ENCODE data around the gene EXOSC2.

DNA sequence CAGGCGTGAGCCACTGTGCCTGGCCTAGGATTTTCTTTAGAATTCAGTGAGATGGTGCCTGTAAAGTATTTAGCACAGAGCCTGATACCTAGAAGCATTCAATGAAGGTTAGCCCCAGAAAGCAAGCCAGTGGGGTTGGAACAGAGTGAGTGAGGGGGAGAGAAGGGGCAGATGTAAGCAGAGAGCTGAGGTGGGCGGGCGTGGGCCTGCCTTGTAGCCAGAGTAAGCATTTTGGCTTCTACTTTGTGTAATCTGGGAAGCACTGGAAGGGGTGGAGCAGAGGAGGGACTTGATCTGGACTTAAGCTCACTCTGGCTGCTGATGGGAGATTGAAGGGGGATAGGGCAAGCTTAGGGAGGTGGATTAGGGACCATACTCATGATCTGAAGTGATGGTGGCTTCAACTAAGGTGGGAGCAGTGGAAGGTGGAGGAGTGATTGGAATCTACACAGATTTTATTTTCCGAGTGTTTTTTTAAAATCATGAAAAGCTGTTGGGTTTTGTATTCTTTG is 2.6 kb downstream of the EXOSC2 start:
- TF ChIP-seq EP300 (IDR thresholded peaks at IDR 0.05): no peak
- TF ChIP-seq, protein P1, sequence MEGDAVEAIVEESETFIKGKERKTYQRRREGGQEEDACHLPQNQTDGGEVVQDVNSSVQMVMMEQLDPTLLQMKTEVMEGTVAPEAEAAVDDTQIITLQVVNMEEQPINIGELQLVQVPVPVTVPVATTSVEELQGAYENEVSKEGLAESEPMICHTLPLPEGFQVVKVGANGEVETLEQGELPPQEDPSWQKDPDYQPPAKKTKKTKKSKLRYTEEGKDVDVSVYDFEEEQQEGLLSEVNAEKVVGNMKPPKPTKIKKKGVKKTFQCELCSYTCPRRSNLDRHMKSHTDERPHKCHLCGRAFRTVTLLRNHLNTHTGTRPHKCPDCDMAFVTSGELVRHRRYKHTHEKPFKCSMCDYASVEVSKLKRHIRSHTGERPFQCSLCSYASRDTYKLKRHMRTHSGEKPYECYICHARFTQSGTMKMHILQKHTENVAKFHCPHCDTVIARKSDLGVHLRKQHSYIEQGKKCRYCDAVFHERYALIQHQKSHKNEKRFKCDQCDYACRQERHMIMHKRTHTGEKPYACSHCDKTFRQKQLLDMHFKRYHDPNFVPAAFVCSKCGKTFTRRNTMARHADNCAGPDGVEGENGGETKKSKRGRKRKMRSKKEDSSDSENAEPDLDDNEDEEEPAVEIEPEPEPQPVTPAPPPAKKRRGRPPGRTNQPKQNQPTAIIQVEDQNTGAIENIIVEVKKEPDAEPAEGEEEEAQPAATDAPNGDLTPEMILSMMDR (IDR thresholded peaks at IDR 0.05): no peak
